ENCODE results near the gene FCHO1.

Gene FCHO1

DNA sequence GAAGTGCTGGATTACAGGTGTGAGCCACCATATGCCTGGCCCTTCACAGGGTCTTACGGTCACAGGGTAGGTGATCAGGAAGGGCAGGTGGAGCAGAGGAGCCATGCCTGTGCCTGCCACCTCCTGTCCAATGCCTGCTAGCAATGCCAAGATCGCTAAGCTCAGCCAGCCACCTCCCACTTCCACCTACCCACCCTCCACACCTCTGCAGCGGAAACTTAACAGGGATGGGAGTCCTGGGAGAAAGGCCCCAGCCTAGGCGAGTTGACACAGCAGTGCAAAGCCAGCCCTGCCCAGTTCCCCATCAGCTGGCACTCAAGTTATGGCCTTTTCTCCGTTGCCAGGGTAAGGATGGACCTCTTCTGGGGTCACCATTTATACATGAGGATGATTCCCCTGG lies 15.9 kb upstream of the FCHO1 start:
- no peak for DNase-seq (ENCODE audit: low read depth in 2 of 2)

DNA sequence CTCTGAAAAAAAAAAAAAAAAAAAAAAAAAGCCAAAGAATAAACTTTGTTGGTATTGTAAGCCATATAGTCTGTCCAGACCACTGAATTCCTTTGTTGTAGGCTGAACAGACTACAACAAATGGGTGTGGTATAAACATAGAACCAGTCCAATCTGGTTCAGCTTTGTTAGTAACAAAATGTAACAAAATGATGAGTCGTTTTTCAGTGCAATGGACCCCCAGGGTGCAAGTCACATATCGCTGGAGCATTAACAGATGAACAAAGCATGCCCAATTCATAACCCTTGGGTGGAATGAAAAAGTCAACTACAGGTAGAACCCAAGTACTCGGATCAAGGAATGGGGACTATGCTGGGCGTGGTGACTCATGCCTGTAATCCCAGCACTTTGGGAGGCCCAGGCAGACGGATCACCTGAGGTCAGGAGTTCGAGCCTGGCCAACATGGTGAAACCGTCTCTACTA lies 13.6 kb upstream of the FCHO1 start:
- no peak for DNase-seq (ENCODE audit: low read depth in 2 of 2)

DNA sequence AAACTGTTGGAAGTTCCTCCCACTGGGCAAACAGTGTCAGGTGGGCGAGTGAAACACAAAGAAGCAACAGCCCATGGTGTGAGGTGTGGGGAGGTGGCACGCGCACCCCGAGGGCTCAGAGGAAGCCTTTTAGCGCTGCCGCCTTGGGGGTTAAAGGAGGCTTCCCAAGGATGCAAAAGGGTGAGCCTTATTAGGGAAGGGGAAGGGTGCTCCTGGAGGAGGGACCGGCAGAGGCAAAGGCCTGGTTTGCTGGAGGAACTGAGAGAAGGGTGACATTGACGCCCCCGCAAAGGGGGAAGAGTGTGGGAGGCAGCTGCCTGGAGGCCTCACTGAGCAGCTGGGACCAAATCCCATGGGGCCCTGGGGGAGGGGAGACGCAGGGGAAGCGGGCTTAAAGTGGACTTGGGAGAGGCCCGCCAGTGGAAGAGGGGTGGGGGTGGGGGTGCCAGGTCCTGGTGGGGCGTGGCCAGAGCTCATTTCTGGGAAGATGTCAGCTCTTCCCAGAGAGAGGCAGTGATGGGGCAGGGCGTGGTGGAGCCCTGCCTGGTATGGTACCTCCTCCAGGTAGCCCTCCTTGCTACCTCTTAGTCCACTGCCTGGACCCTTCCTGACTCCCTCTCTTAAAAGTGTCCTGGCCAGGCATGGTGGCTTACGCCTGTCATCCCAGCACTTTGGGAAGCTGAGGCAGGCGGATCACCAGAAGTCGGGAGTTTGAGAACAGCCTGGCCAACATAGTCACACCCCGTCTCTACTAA lies 12.0 kb upstream of the FCHO1 start:
- no peak for DNase-seq (ENCODE audit: low read depth in 2 of 2)

DNA sequence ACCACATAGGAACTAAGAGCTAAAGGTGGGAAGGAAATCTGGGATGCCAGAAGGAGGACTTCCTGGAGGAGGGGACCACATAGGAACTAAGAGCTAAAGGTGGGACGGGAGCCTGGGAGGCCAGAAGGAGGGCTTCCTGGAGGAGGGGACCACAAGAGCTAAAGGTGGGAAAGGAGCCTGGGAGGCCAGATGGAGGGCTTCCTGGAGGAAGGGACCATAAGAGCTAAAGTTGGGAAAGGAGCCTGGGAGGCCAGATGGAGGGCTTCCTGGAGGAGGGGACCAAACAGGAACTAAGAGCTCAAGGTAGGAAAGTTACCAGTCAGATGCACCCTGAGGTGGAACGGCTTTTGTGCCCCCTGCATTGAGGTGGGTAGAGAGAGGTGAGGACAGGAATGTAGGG lies 9.8 kb upstream of the FCHO1 start:
- DNase-seq (ENCODE audit: low read depth in 2 of 2), result no peak

DNA sequence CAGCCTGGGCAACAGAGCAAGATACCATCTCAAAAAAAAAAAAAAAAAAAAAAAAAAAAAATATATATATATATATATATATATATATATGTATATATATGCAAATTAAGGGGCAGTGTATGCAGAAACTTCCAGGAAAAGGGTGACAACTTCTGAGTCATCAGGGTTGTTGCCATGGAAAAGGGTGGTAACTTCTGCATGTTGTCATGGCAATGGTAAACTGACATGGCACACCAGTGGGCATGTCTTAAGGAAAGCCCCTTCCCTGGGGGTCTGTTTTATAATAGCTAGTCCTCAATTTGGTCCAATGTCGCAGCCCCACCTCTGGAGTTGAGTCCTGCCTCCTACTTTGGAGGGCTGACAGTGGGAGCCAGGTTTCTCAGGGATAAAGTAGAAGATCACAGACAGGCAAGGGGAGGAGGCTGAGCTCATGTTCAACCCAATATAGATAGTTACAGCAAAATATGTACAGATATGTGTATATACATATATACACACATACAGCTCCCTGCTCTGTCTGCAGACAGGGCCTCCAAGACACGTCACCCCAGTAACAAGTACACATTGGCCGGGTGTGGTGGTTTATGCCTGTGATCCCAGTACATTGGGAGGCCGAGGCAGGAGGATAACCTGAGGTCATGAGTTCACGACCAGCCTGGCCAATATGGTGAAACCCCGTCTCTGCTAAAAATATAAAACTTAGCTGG lies 7.2 kb upstream of the FCHO1 start:
- DNase-seq (ENCODE audit: low read depth in 2 of 2), result no peak

DNA sequence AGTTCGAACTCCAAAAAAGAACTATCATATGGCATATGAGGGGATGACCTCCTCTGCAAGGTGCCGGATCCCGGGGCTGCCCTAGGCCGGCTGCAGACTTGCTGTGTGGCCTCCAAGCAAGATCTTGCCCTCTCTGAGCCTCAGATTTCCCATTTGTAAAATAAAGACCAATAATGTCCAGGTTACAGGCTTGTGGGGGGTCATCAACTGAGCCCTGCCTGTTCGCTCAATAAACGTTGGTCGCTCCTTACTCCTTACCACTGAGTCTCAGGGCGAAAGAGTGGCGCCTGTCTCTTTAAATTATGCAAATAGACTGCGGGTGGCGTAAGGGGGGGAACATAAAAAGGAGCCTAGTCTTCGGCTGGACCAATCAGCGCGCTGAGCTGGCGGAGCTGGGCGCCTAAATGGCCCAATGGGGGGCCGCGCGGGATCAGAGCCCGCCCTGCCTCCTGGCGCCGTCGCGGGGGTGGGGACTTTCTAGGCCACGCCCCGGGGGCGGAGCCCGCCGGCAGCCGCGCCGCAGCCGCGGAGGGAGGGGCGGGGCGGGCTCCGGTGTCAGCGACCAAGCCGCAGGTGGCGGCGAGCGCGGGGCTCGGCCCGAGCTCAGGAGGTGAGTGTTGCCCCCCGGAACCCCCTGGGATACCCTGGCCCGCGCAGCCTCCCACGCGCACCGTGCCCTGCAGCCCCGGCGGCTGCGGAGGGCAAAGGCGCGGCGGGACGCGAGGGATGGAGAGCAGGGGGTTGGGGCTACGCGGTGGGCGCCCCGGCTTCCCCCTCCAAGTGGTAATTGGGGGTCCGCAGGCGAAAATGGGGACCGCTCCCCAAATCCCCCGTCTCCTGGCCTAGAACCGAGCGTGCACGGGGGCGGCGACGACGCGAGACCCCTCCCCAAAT lies 3.8 kb upstream of the FCHO1 start:
- peak; percentile 91 to 93 for DNase-seq (ENCODE audit: low read depth in 2 of 2)

DNA sequence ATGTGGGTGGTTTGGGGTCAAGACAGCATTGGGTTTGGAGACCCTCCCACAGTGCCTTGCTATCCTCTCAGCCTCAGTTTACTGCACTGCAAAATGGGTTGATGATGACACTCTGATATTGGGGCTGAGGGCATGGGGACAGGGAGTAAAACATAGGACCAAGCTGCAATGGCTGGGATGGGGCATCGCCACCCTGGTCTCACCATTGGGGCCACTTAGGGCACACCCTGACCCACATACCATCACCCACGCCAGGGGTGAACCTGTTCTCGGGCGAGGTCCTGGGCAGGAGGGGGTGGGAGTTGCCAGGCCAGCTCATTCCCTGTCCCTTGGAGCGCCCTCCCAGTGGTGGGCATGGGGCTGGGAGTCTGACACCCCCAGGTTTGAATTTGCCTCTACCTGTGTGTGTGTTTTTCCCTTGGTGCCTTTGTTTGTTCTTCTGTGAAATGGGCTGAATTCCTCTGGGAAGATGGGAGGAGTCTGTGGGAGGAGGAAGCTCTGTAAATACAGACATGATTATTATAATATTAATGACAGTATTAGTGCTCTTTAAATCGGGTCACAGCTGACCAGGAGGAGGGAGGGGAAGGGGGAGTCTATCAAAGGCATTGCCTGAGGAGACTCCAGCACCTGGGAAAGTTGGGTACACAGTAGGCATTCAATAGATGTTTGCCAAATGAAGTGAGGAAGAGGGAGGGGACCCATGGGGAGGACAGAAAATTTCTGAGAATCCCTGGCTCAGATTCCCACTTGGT lies 2.2 kb upstream of the FCHO1 start:
- DNase-seq (ENCODE audit: low read depth in 2 of 2), result no peak

DNA sequence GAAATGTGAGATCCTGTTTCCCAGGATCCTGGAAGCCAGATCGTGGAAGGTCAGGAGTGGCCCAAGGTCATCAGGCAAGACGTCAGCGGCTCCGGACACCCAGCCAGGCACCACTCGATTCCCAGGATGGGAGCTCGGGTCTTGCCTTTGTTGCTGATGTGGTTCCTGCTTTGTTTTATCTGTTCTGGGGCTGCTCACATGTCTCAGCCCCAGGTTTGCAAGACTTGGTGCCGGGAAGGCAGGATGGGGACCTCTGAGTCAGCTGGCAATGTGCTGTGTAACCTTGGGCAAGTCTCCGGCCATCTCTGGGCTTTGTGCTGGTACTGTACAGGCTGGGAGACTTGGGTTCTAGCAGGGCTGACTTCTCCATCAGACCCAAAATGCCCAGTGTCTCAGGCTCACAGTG lies 1.4 kb upstream of the FCHO1 start:
- DNase-seq (ENCODE audit: low read depth in 2 of 2), result no peak

DNA sequence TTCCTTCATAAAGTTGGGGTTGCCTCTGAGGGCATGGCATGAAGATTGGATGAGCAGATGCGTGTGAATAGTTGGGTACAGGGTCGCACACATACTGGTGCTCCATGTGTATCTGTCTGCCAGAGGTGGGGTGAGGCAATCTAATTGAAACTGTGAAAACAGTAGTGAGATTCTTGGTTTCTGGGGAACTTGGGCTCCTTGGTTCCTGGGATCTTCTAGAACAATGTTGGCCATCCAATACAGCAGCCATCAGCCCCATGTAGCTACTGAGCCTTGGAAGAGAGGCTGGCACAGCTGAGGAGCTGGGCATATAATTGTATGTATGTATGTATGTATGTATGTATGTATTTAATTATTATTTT lies 616 bp downstream of the FCHO1 start:
- DNase-seq (ENCODE audit: low read depth in 2 of 2), result no peak

DNA sequence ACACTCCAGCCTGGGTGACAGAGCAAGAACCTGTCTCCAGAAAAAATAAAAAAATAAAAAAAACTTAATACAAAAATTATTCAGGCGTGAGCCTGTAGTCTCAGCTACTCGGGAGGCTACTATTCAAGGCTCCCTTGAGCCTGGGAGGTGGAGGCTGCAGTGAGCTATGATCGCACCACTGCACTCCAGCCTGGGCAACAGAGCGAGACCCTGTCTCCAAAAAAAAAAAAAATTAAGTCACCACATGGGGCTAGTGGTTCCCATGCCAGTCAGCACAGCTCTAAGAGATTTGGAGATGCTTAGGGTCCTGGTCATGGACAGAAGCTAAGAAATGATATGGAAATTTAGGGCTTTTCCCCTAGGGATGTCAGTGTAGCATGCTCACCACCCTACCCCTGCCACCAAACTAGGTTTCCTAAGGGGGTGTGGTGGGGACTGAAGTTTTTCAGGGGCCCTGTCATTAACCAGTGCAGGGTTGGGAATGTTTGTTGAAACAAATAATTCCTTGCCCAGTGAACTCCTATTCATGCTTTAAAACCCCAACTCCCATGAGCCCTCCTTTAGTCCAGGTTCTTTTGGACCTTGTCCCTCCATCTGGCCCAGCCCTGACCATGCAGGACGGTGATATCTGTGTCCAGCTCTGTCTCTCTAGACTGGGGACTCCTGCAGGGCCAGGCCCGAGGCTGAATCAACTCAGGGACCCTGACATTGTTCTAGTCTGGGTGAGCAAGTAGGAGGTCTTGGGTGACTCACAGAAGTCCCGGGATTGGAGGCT lies 1.8 kb downstream of the FCHO1 start:
- no peak for DNase-seq (ENCODE audit: low read depth in 2 of 2)

DNA sequence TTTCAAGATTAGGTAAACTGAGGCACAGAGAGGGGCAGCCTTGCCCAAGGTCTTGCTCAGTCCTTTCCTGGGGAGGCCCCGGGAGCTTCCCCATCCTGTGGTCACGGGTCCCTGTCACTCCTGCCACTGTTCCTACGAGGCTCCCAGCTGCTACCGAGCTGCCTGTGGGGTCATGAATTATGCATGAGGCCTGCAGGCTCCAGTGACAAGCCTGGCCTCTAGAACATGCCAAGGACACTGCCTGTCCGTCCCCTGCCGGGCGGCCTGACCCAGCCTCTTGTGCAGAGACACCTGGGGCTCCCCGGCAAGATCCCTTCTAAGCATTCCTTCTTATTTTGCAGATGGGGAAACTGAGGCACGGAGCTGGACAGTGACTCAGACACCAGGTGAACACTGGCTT lies 2.7 kb downstream of the FCHO1 start:
- DNase-seq (ENCODE audit: low read depth in 2 of 2), result no peak

DNA sequence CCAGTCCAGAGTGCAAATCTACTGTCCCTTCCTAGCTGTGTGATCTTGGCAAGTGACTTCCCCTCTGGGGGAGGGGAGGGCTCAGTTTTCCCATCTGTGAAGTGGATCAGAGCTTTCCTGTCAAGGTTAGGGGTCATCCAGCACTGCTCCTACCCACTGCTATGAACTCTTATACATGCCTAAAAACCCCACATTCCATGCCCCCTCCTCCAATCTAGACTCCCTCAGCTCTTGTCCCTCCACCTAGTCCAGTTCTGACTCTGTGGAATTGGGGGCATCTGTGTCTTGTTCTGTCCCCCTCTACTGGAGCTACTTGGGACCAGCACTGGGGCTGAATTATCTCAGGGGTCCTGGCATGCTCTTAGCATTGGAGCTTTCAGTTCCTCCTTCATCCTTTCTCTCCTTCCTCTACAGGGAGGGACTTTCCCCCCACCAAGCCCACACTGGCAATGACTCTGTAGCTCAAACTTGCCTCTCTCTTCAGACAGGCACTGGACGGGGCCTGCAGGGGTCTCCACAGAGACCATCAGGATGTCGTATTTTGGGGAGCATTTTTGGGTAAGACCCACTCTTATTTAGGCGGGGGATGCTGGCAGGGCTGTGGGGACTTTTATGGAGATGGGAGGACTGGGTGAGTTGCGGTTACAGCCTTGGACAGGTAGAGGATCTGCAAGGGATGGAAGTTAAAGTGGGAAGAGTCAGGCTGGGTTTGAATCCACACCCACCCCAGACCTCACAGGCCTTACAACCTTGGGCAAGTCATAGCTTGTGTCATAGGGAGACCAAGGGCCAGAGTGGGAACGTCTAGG lies 3.6 kb downstream of the FCHO1 start:
- no peak for DNase-seq (ENCODE audit: low read depth in 2 of 2)

DNA sequence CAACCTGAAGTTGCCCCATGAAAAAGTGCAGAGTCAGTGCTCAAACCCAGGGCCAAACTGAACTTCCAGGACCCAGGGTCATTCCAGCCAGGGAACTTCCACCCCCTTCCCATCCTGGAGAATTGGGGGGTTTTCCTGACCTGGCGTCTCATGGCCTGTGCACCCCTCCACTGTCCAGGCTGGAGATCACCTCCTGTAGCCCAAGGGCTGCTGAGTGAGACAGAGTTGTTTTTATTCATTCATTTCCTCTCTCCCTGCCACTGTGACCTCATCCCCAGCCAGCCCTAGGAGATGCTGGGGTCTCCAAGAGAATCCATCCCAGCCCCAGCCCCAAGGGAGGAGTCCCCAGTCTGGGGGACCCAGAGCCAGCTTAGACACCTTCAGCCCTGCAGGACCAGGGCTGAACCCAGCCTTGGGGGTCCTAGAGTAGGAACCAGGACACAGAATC lies 4.2 kb downstream of the FCHO1 start:
- DNase-seq (ENCODE audit: low read depth in 2 of 2), result no peak

DNA sequence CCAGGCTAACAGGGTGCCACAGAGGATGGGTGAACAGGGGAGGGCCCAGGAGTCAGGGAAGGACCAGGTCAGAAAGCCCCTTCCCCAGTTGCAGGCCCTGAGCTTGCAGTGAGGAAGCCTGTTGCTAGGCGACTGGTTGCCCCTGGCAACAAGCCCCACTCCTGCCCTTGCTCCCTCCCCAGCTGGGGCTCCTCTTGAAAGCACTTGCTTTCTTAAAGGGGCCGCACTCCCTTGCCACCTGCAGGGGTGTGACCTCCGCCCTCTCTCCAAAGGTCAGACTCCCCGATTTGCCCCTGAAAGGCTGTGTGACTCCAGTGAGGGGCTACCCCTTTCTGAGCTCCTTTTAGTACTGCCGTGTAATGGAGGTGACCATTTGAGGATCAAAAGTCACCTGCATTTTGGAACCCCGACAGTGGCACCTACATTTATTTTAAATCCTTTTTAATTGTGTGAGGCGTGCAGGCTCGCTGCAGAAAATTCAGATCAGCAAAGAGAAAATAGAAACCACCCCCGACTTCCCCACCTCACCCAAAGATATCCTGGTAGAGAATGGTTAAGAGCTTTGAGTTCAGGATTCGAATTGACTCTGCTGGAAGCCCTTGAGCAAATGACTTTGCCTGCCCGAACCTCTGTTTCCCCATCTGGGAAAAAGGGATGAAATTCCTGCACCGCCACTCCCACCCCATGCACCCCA lies 4.8 kb downstream of the FCHO1 start:
- no peak for DNase-seq (ENCODE audit: low read depth in 2 of 2)

DNA sequence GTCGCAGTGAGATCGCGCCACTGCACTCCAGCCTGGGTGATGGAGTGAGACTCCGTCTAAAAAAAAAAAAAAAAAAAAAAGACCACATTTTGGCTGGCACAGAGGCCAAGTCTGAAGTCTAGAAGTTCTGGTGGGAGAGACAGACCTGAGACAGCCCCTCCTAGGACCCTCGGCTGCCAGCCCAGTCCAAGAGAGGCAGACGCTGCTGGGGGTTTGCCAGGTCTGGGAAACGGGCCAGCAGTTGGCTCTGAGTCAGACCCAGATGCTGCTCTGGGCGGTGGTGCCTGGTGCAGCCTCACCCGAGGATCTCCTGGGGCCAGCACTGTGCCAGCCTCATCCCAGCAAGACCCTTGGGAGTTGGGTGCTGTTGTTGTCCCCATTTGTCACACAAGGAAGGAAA lies 5.8 kb downstream of the FCHO1 start:
- DNase-seq (ENCODE audit: low read depth in 2 of 2), result no peak

DNA sequence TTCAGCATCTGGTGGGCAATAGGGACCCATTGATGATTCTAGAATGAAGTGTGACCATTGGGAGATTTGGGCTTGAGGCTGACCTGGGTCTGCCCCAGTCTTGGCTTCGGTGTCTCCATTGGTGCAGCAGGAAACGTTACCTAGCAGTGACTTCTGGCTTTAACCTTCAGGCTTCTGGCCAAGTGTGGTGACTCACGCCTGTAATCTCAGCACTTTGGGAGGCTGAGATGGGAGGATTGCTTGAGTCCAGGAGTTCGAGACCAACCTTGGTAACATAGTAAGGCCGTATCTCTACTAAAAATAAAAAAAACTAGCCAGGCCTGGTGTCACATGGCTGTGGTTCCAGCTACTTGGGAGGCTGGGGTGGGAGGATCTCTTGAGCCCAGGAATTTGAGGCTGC lies 7.2 kb downstream of the FCHO1 start:
- DNase-seq (ENCODE audit: low read depth in 2 of 2), result no peak

DNA sequence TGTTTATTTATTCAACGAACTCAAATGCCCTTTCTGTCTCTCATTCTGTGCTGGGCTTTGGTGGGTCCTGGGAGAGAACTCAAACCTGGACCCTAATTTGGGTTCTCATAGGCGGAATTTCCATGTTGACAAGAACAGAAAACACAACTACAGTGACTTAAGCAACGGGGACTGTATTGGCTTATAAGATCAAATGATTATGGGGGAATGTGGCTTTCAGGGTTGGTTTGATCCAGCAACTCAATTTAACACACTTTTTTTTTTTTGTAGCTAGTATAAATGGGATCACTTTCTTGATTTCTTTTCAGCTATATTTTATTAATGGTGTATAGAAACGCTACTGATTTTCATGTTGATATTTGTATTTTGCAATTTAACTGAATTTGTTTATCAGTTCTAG lies 9.9 kb downstream of the FCHO1 start:
- no peak for DNase-seq (ENCODE audit: low read depth in 2 of 2)

DNA sequence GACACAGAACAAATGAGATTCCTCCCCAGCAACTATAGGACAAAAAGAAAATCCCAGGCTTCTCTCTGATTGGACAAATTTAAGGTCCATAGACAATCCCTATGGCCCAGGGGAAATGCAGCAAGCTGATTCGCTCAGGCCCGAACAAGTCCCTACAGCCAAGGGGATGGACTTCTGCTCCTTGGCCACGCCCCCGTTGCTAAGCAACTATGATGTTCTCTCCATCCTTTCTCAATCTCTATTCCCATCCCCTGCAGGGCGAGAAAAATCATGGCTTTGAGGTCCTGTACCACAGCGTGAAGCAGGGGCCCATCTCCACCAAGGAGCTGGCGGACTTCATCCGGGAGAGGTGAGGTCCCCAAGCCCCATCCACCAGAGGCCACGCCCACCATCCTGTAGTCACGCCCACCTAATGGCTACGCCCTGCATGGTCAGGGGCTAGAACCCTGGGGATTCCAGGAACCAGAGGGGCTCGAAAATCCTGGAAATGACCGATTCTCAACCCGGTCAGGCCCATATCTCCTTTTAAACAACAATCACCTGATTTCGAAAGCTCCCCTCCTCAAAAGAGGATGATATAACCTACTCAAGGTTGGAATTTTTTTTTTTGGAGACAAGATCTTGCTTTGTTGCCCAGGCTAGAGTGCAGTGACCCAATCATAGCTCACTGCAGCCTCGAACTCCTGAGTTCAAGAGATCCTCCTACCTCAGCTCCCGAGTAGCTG lies 11.4 kb downstream of the FCHO1 start:
- no peak for DNase-seq (ENCODE audit: low read depth in 2 of 2)

DNA sequence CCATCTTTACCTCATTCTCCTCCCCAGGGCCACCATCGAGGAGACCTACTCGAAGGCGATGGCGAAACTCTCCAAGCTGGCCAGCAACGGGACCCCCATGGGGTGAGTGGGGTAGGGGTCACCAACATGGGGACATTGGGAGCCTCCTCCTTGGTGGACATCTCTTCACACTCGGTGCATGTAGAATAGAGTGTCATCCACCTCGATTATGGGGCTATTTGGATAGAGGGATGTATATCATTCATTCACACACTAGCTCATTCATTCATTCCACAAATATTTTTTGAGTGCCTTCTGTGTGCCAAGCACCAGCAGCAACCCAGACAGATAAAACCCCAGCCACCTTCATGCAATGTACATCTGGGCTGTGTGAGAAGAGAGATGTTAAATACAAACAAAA lies 13.1 kb downstream of the FCHO1 start:
- DNase-seq (ENCODE audit: low read depth in 2 of 2), result no peak

Measured in stimulated activated CD4-positive, alpha-beta T cell treated with anti-CD3 and anti-CD28 coated beads, Interleukin-1b, Interleukin-23, amount 100 ng/mL, for 4 hours (primary cell).